Ectodermal cell (in vitro differentiated cells): ENCODE measurements around the gene PNMA8C.
"Not testable (repeated sequence)": the region's sequence is repeated elsewhere in the genome, so short reads cannot be mapped to it uniquely, and the experiment has no call there.

ENCODE experiments used
- H3K27ac ChIP-seq: 2 replicates; pipeline ENCODE4 v1.7.0; 2013; ENCODE audit warnings: mild to moderate bottlenecking, low read depth, low read length; ENCODE audit not compliant: insufficient read depth, poor library complexity, severe bottlenecking
- H3K27me3 ChIP-seq: 2 replicates; pipeline ENCODE4 v1.7.0; 2013; ENCODE audit warnings: mild to moderate bottlenecking, low read length; ENCODE audit not compliant: insufficient read depth, control insufficient read depth, poor library complexity, severe bottlenecking
- H3K36me3 ChIP-seq: one replicate; pipeline ENCODE4 v1.7.0; 2013; ENCODE audit warnings: low read length; ENCODE audit not compliant: control insufficient read depth, insufficient read depth
- H3K4me1 ChIP-seq: one replicate; pipeline ENCODE4 v1.7.0; 2013; ENCODE audit warnings: low read length; ENCODE audit not compliant: control insufficient read depth, insufficient read depth
- H3K4me3 ChIP-seq: 2 replicates; pipeline ENCODE4 v1.7.0; 2013; ENCODE audit warnings: low read depth, low read length, control low read depth; ENCODE audit not compliant: insufficient read depth
- H3K9me3 ChIP-seq: 2 replicates; pipeline ENCODE4 v1.7.0; 2013; ENCODE audit warnings: mild to moderate bottlenecking, low read length, moderate library complexity; ENCODE audit not compliant: control insufficient read depth
- WGBS, 2 experiments: methylation state at CpG; one replicate each; pipeline ENCODE4 v1.1.7; 2013; ENCODE audit warnings: missing lambda C conversion rate in 2 of 2; 5-methylcytosine and 5-hydroxymethylcytosine counted together

Gene PNMA8C

GRCh38 chr19:46381756-46382345, 46.9 kb downstream of the PNMA8C start:
- WGBS, 2 experiments = 93 to 94% methylated on average over 15 of the region's 15 CpGs
- H3K9me3 ChIP-seq = no peaks in the 10 kb centered on the region
- H3K36me3 ChIP-seq = peaks cover 25% of the 10 kb centered on the region
- H3K27me3 ChIP-seq = no peaks in the 10 kb centered on the region
- no peak overlapping the region for H3K4me3 ChIP-seq
- no peaks in the 10 kb centered on the region for H3K4me1 ChIP-seq
- H3K27ac ChIP-seq = no peak overlapping the region

- H3K36me3 ChIP-seq = peaks cover 27% of the 10 kb centered on the region
Observed at GRCh38 chr19:46381346-46381745, 47.4 kb downstream of the PNMA8C start.

GRCh38 chr19:46380690-46381089, 48.0 kb downstream of the PNMA8C start:
- 96 to 100% methylated on average over 2 of the region's 2 CpGs for WGBS, 2 experiments
- Histone ChIP-seq H3K4me1 (no peaks in the 10 kb centered on the region), H3K27me3 (no peaks in the 10 kb centered on the region), H3K36me3 (peaks cover 27% of the 10 kb centered on the region), H3K4me3 (no peak overlapping the region), H3K27ac (no peak overlapping the region), H3K9me3 (no peaks in the 10 kb centered on the region)

More at GRCh38 chr19:46381346-46381745, 47.4 kb downstream of the PNMA8C start:
- no peak overlapping the region for H3K4me3 ChIP-seq
- H3K27ac ChIP-seq = no peak overlapping the region
- no peaks in the 10 kb centered on the region for H3K27me3 ChIP-seq
- no peaks in the 10 kb centered on the region for H3K4me1 ChIP-seq
- H3K9me3 ChIP-seq = no peaks in the 10 kb centered on the region
- 90 to 95% methylated on average over 2 of the region's 2 CpGs for whole genome bisulfite sequencing, 2 experiments

- Histone ChIP-seq H3K4me3 (no peak overlapping the region), H3K36me3 (peaks cover 23% of the 10 kb centered on the region), H3K4me1 (peaks cover 9% of the 10 kb centered on the region), H3K27me3 (no peaks in the 10 kb centered on the region), H3K27ac (no peak overlapping the region), H3K9me3 (no peaks in the 10 kb centered on the region)
- WGBS, 2 experiments = 82 to 89% methylated on average over 1 to 2 of the region's 2 CpGs
Observed at GRCh38 chr19:46378268-46378667, 50.5 kb downstream of the PNMA8C start.

GRCh38 chr19:46376241-46377153, 52.2 kb downstream of the PNMA8C start:
- WGBS, 2 experiments = 94 to 96% methylated on average over 20 of the region's 20 CpGs
- no peak overlapping the region for H3K27ac ChIP-seq
- H3K27me3 ChIP-seq = no peaks in the 10 kb centered on the region
- peaks cover 21% of the 10 kb centered on the region for H3K4me1 ChIP-seq
- H3K4me3 ChIP-seq = no peak overlapping the region
- no peaks in the 10 kb centered on the region for H3K9me3 ChIP-seq
- H3K36me3 ChIP-seq = peaks cover 23% of the 10 kb centered on the region

GRCh38 chr19:46375476-46376067, 53.2 kb downstream of the PNMA8C start:
- not testable (repeated sequence) for H3K9me3 ChIP-seq, H3K27ac ChIP-seq, H3K27me3 ChIP-seq, H3K4me3 ChIP-seq
- 94 to 95% methylated on average over 22 of the region's 22 CpGs for WGBS, 2 experiments
- peaks cover 19% of the 10 kb centered on the region for H3K36me3 ChIP-seq
- H3K4me1 ChIP-seq = peaks cover 21% of the 10 kb centered on the region
